HG03520 (cell line): Measurements from ENCODE around the gene EPHB1.

Source experiments
- ATAC-seq: cut with Tn5 transposase; IDR thresholded peaks from one replicate; pipeline ENCODE4 v1.9.1; 2021; ENCODE audit warnings: mild to moderate bottlenecking, moderate library complexity; ENCODE audit not compliant: unreplicated experiment

The EPHB1 gene

DNA sequence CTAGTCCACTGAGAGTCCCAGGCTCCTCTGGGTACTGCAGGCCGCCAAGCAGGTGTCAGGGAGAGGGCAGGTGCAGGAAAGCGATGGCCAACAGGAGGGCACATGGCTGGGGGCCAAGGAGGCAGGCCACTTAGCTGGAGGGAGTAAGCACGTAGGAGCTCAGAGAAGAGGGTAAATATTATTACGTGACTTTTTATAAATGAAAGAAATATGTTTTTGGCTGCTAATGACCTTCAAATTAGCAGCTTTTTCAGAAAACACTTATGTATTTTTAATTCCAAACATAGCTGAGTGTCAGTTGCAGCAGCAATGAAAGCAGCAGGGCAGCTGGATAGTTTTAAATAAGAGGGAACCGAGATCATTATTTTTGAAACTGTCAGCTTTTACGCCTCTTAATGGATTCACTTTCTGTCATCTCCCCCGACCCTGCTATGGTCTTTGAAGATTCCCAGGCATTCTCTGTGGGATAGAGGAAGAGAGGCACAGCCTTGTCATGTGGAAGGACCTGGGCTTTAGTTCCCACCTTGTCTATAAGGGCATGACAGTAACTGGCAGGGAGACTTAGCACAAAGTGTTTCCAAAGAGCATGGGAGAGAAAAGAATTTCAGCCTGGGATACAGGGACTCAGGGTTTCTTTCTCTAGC lies 477.1 kb downstream of the EPHB1 start:
- no peak for ATAC-seq

GRCh38 chr3:135292162-135292561 lies 497.1 kb downstream of the EPHB1 start:
- ATAC-seq: no peak

DNA sequence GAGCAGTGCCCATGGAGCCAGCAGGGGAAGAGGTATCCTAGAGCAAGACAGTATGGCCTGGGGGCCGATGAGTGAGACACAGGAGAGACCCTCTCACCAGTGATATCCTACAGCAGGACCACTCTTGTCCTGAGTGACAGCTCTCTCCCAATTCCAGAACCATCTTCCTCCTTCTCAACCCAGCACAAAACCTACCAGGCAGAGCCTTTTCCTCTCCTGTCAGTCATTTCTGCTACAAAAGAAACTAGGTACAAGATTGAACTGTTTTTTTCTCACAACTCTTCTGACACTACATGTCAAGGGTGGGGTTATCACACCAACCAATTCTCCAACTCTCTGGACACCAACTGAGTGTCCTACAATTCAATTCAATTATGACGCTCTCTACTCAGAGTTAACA lies 506.6 kb downstream of the EPHB1 start:
- no peak for ATAC-seq

DNA sequence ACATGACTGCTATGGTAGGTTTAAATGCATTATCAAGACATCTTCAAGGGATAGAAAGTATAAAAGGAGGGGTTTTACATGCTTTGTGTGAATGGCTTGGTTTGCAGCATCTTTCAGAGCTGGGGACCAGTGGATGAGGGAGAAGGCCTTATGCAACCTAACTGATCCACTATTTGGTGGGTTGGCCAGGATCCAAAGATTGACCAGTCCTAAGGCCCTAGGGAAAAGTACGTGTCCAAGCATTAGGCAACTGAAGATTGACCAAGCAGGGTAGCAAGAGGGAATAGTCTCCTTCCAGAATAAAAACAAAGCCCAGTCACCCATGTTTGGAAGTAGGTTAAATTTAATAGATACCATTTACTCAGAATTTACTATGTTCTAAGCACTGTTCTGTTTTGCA lies 509.3 kb downstream of the EPHB1 start:
- no peak for ATAC-seq
